ENCODE data around the gene PKHD1. TPM values are rescaled to one million over a fixed set of nuclear protein-coding genes. Genes with fewer than 3 reads are reported as not detected.

PKHD1 gene
- polyA plus RNA-seq, 1 of the 3 experiments (the other 2 are of a cell fraction), result not detected

GRCh38 chr6:51818520-51819022, 268.8 kb downstream of the PKHD1 start:
- WGBS (ENCODE audit: low lambda C conversion rate), result 36% methylated on average over 6 of the region's 6 CpGs
- Histone ChIP-seq H3K9me3 (no peaks in the 10 kb centered on the region), H3K9ac (no peak overlapping the region), H3K79me2 (ENCODE audit: insufficient read depth) (no peaks in the 10 kb centered on the region), H3K4me3 (ENCODE audit: low read depth in 2 of 2, low read length in 1 of 2) (no peak overlapping the region), H3K36me3 (replicated peaks in 1 of 2; ENCODE audit: control insufficient read depth in 1 of 2, insufficient read depth in 2 of 2, low read length in 1 of 2) (no peaks in the 10 kb centered on the region), H4K20me1 (ENCODE audit: insufficient read depth) (no peaks in the 10 kb centered on the region), H2AFZ (ENCODE audit: low read depth) (no peak overlapping the region), H3K4me2 (no peak overlapping the region), H3K27ac (ENCODE audit: low read depth in 2 of 2, low read length in 1 of 2) (peak overlapping the region in 1 of 2 experiments; percentile 97; a peak in 2 of 4 replicates), H3K4me1 (ENCODE audit: control insufficient read depth in 1 of 2, insufficient read depth in 2 of 2, low read depth in 1 of 2, low read length in 1 of 2) (peaks cover 0 to 20% of the 10 kb centered on the region in 2 experiments; a peak in 2 of 4 replicates), H3F3A (replicated peaks; ENCODE audit: insufficient read depth) (no peaks in the 10 kb centered on the region), H3K9me2 (no peaks in the 10 kb centered on the region), H3K27me3 (ENCODE audit: insufficient read depth) (no peaks in the 10 kb centered on the region)
- ChIA-PET CTCF (interaction anchor here (1.2 to 1.4 kb wide), 2 partner anchors 141 to 249 kb away, joined by 3 read pairs; no protein-coding TSS in a partner anchor), POLR2A (interaction anchor here (0.7 kb wide), 1 partner anchor 998 kb away, joined by 4 read pairs; no protein-coding TSS in a partner anchor)
- no peak for DNase-seq
- no peak for TF ChIP-seq SIN3A (IDR thresholded peaks at IDR 0.05; ENCODE audit: borderline replicate concordance, low read depth, low read length)
- no peak for TF ChIP-seq CHD2 (IDR thresholded peaks at IDR 0.05; ENCODE audit: low read length, partially characterized antibody)

- CTCF ChIA-PET, result interaction anchor here (1.2 to 1.4 kb wide), 2 partner anchors 142 to 249 kb away, joined by 3 read pairs; no protein-coding TSS in a partner anchor
- H3K9me3 ChIP-seq, result no peaks in the 10 kb centered on the region
- WGBS (ENCODE audit: low lambda C conversion rate), result 20% methylated on average over 7 of the region's 7 CpGs
Observed at GRCh38 chr6:51817832-51818231, 269.6 kb downstream of the PKHD1 start.

More at GRCh38 chr6:51817832-51818231, 269.6 kb downstream of the PKHD1 start:
- H3F3A ChIP-seq (replicated peaks; ENCODE audit: insufficient read depth), result no peaks in the 10 kb centered on the region
- peaks cover 0 to 20% of the 10 kb centered on the region in 2 experiments; a peak in 2 of 4 replicates for H3K4me1 ChIP-seq (ENCODE audit: control insufficient read depth in 1 of 2, insufficient read depth in 2 of 2, low read depth in 1 of 2, low read length in 1 of 2)
- H3K79me2 ChIP-seq (ENCODE audit: insufficient read depth), result no peaks in the 10 kb centered on the region
- POLR2A ChIA-PET, result no interaction called here
- H4K20me1 ChIP-seq (ENCODE audit: insufficient read depth), result no peaks in the 10 kb centered on the region
- no peak overlapping the region for H3K4me2 ChIP-seq
- DNase-seq, result peak; percentile 16
- H3K9me2 ChIP-seq, result no peaks in the 10 kb centered on the region
- no peaks in the 10 kb centered on the region for H3K36me3 ChIP-seq (replicated peaks in 1 of 2; ENCODE audit: control insufficient read depth in 1 of 2, insufficient read depth in 2 of 2, low read length in 1 of 2)
- H2AFZ ChIP-seq (ENCODE audit: low read depth), result no peak overlapping the region
- H3K9ac ChIP-seq, result no peak overlapping the region
- no peaks in the 10 kb centered on the region for H3K27me3 ChIP-seq (ENCODE audit: insufficient read depth)
- TF ChIP-seq GATA2 (CRISPR knock-in tag; IDR thresholded peaks at IDR 0.05) (peak; percentile 82), TAF1 (IDR thresholded peaks at IDR 0.05; ENCODE audit: borderline replicate concordance, low read depth, low read length) (no peak), RCOR1 (IDR thresholded peaks at IDR 0.05; ENCODE audit: low read length) (peak; percentile 47; the same call in 1 of the 2 replicates), MEF2A (IDR thresholded peaks at IDR 0.05; ENCODE audit: borderline replicate concordance, low read depth) (no peak), FOXJ3 (CRISPR knock-in tag; IDR thresholded peaks at IDR 0.05) (peak; percentile 92), GABPA (IDR thresholded peaks at IDR 0.05; ENCODE audit: low read depth) (no peak), EP300 (IDR thresholded peaks at IDR 0.05; ENCODE audit: borderline replicate concordance in 1 of 2, low read depth in 1 of 2, low read length in 1 of 2) (peak in 1 of 2 experiments; percentile 69; a peak in 2 of 4 replicates), EZH2phosphoT487 (IDR thresholded peaks at IDR 0.05; ENCODE audit: borderline replicate concordance, low read depth) (no peak), PBX3 (IDR thresholded peaks at IDR 0.05) (no peak), JUND (IDR thresholded peaks at IDR 0.05) (no peak), TCF12 (IDR thresholded peaks at IDR 0.05) (no peak), RAD21 (IDR thresholded peaks at IDR 0.05; ENCODE audit: low read length) (peak; percentile 29)
- H3K27ac ChIP-seq (ENCODE audit: low read depth in 2 of 2, low read length in 1 of 2), result peak overlapping the region in 1 of 2 experiments; percentile 97; a peak in 2 of 4 replicates
- H3K4me3 ChIP-seq (ENCODE audit: low read depth in 2 of 2, low read length in 1 of 2), result no peak overlapping the region

Measured in SK-N-SH (cell line).